ENCODE data around the gene CXCL9.

- TF ChIP-seq CTCF (IDR thresholded peaks at IDR 0.05) (no peak), POLR2A (IDR thresholded peaks at IDR 0.05) (no peak)
These were observed 33.5 kb downstream of the CXCL9 start for GRCh38 chr4:75973766-75974165.
